UCSD-AML1 (cell line): Measurements from ENCODE around the gene HLA-G.
"Not testable (repeated sequence)": the region's sequence is repeated elsewhere in the genome, so short reads cannot be mapped to it uniquely, and the experiment has no call there.

Experiments
- DNase-seq: peaks from one replicate; lab custom pipeline; 2025; ENCODE audit not compliant: unreplicated experiment; lab: John Stamatoyannopoulos, UW

The HLA-G gene

DNA sequence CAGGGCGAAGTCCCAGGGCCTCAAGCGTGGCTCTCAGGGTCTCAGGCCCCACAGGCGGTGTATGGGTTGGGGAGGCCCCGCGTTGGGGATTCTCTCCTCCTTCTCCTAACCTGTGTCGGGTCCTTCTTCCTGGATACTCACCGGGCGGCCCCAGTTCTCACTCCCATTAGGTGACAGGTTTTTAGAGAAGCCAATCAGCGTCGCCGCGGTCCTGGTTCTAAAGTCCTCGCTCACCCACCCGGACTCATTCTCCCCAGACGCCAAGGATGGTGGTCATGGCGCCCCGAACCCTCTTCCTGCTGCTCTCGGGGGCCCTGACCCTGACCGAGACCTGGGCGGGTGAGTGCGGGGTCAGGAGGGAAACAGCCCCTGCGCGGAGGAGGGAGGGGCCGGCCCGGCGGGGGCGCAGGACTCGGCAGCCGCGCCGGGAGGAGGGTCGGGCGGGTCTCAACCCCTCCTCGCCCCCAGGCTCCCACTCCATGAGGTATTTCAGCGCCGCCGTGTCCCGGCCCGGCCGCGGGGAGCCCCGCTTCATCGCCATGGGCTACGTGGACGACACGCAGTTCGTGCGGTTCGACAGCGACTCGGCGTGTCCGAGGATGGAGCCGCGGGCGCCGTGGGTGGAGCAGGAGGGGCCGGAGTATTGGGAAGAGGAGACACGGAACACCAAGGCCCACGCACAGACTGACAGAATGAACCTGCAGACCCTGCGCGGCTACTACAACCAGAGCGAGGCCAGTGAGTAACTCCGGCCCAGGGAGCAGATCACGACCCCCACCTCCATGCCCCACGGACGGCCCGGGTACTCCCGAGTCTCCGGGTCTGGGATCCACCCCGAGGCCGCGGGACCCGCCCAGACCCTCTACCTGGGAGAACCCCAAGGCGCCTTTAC is at the start of gene HLA-G:
Gene HLA-G, plus strand, starts transcription at position 247 of the 892 bp plus-strand sequence. Its CDS starts 20 bp downstream, at position 267.
- no peak for DNase-seq

DNA sequence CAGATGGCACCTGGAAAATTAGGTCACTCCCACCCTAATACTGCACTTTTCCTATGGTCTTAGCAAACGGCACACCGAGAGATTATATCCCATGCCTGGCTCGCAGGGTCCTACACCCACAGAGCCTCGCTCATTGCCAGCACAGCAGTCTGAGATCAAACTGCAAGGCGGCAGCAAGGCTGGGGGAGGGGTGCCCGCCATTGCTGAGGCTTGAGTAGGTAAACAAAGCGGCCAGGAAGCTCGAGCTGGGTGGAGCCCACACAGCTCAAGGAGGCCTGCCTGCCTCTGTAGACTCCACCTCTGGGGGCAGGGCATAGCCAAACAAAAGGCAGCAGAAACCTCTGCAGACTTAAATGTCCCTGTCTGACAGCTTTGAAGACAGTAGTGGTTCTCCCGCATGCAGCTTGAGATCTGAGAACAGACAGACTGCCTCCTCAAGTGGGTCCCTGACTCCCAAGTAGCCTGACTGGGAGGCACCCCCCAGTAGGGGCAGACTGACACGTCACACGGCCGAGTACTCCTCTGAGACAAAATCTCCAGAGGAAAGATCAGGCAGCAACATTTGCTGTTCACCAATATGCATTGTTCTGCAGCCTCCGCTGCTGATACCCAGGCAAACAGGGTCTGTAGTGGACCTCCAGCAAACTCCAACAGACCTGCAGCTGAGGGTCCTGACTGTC is 47.5 kb upstream of the HLA-G start:
- not testable (repeated sequence) for DNase-seq

DNA sequence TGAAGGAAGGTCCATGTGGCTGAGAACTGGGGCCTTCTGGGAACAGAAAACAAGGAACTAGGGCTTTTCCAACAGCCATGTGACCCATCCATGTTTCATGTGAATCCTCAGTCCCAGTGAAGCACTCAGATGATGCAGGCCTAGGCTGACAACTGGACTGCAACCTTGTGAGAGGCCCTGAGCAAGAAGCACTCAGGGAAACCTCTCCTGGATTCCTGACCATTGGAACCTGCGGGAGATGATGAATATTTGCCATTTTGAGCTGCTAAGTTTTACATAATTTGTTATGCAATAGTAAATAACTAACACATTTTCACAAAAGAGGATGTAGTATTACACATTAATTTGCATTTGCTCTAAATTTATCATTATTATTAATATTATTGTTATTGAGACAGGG is 38.4 kb upstream of the HLA-G start:
- DNase-seq, result no peak

DNA sequence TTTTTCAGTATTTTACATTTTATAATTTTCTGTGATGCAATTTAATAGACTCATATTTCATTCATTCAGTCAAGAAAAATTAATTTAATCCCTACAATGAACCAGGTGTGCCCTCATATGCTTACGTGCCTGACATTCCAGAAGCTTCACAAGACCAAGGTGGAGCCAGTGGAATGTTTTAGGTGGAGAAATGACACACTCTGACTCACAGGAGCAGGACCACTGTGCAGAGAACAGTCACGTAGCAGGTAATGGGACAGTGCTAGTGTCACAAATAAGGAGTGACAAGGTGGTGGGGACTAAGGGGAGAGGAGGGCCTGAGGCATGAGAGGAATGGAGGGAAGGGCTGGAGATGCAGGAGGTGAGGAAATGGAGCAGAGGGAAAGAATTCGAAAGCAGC is 37.0 kb upstream of the HLA-G start:
- DNase-seq, result no peak

DNA sequence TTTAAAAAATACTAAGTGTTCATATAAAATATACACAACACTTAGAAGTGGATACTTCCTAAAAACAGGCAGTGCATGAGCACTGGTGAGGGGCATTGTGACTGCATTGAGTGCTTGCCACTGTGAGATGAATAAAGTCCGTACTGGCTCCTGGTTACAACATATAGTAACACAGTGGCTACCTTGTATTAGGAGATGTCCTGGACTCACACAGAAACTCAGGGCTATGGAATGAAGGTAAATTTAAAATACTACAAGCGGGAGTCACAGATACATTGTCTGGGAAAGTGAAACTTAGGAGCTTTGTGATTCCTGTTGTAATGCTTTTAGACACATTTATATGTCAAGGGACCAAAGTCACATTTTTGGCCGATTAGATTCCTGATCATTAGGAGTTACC is 36.5 kb upstream of the HLA-G start:
- no peak for DNase-seq

DNA sequence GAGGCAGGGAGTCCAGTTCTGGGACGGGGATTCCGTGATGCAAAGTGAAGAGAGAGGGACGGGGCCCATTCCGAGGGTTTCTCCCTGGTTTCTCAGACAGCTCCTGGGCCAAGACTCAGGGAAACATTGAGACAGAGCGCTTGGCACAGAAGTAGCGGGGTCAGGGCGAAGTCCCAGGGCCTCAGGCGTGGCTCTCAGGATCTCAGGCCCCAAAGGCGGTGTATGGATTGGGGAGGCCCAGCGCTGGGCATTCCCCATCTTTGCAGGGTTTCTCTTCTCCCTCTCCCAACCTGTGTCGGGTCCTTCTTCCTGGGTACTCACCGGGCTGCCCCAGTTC is 35.9 kb upstream of the HLA-G start:
- DNase-seq, result no peak

DNA sequence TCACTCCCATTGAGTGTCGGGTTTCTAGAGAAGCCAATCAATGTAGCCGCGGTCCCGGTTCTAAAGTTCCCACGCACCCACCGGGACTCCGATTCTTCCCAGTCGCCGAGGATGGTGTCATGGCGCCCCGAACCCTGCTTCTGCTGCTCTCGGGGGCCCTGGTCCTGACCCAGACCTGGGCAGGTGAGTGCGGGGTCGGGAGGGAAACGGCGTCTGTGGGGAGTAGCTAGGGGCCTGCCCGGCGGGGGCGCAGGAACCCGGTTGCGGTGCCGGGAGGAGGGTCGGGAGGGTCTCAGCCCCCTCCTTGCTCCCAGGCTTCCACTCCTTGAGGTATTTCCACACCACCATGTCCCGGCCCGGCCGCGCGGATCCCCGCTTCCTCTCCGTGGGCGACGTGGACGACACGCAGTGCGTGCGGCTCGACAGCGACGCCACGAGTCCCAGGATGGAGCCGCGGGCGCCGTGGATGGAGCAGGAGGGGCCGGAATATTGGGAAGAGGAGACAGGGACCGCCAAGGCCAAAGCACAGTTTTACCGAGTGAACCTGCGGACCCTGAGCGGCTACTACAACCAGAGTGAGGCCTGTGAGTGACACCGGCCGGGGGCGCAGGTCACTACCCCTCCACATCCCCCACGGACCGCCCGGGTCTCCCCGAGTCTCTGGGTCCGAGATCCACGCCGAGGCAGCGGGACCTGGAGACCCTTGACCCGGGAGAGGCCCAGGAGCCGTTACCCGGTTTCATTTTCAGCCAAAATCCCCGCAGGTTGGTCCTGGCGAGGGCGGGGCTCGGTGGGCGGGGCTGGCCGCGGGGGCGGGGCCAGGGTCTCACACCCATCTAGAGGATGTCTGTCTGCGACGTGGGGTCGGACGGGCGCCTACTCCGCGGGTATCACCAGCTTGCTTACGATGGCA is 35.2 kb upstream of the HLA-G start:
- no peak for DNase-seq

DNA sequence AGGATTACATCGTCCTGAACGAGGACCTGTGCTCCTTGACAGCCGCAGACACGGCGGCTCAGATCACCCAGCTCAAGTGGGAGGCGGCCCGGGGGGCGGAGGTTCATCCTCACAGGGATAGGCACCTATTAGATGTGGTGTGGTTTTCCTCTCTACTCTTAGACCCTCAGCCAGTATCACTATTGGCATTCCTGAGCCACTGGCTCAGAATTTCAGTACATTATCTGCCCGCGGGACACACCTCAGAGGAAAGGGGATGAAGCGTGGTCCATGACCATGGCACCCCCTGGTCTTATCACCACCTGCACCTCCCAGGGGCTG is 34.6 kb upstream of the HLA-G start:
- no peak for DNase-seq

DNA sequence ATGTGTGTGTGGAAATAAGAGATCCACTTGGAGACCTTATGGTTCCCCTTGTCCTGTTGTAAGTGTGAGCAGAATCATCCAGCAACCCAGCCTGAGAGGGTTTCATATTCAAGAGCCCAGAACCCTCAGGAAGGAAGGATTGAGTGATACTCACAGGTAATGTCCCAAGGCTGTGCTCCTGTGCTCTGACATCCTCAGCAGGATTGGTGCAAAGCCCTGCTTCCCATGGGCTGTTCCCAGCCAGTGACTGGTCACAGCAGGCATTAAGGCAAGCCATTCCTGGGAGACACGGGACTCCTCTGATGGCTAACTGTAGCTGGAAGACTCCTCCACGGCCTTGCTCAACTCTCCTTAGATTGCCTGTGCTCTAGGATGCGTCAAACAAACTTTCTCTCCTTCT is 33.8 kb upstream of the HLA-G start:
- DNase-seq, result no peak

DNA sequence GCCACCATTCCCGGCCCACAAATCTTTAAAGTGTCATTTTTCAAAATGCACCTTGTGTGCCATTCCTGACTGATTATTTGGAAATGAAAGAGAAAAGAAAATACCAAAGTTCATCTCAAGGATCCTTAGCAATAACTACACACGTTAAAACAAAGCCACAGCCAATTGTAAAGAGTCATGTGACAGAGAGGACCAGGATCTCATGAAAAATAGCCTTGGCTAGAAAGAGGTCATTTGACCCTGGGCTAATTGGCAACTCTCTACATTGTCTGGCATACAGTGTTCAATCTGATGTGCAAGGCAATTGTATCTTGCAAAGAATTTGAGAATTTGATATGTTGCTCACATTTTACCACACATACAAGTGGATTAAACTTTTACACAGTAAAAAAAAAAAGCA is 31.6 kb upstream of the HLA-G start:
- no peak for DNase-seq

DNA sequence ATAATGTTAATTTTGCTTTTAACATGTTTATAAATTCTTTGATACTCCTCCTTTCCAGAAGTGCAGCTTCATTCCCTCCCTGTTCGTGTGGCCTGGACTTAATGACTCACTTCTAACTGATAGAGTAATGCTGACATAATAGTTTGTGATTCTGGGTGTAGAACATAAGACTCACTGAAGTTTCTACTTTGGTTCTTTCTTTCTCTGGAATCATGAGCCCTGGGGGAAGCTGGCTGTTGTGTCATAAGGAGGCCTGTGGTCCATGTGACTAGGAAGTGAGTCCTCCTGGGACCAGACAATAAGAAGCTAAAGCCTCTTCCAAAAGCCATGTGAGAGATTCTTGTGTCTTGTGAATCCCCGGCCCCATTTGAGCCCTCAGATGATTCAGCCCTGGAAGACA is 30.5 kb upstream of the HLA-G start:
- DNase-seq, result no peak

DNA sequence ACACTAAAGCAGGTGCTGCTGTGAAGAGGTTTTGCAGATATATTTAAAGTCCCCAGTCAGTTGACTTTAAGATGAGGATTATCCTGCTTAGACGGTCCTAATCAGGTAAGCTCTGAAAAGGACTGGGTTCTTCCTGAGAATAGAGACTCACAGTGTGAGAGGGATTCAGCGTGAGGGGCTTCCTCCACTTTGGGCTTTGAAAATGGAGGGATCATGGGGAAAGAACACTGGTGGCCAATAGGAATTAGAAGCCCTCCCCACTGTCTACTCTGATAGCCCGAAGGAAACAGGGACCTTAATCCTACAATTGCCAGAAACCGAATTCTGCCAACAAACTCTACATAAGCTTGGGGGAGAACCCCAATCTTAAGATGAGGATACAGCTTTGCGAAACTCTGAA is 29.7 kb upstream of the HLA-G start:
- no peak for DNase-seq

DNA sequence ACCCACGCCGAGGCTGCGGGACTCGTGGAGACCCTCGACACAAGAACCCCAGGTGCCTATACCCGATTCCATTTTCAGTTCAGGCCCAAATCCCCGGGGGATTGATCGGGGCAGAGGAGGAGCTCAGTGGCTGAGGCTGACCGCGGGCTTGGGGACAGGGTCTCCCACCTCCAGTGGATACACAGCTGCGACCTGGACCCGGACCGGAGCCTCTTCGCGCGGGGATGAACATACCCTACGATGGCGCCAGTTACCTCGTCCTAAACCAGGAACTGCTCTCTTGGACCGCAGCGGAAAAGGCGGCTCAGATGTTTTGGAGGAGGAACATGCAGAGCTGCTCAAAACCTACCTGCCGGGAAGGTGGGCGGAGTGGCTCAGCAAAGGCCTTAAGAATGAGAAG is 27.4 kb upstream of the HLA-G start:
- DNase-seq, result no peak

DNA sequence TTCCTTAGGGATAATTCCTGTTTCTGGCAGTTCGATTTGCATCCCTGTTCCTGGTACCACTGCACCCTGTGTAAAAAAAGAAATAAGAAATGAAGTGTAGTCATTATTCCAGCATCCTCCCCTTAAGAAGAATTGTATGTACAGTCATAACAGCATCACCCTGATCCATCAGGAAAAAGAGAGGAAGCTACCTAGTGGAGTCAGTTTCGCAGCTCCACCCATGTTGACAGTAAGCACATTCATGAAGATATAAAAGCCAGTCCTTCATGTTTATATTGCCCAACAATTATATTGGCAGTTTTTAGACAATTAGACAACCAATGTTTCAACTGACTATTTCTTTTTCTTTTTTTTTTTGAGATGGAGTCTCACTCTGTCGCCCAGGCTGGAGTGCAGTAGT is 21.2 kb upstream of the HLA-G start:
- no peak for DNase-seq

DNA sequence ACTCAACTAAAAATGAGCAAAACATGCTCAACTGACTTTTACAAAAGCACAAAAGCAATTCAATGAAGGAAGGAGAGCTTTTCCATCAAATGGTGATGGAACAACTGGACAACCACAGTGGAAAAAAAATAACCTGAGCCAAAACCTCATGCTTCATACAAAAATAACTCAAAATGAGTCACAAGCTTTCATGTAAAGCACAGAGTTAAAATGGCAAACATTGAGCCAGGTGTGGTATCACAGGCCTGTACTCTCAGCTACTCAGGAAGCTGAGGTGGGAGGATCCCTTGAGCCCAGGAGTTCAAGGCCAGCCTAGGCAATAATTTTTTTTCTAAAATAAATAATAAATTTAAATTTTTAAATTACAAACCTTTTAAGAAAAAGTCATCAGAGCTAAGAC is 18.4 kb upstream of the HLA-G start:
- no peak for DNase-seq

DNA sequence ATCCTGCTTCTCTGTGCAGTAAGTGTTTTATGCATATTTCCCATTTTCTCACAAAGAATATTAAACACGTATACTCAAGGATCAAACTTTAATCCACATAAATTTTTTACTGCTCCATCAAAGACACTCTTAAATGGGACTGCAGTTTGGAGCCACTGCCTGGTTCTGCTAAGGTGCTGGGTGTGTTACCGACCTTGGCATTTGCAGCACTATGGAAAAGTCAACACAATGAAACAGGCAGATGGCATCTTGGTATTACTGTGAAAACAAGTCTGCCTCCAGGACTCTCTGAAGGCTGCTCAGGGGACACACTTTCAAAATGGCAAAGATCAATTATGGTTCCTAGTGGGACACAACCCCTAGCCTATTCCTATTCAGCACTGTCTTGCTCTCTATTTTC is 17.3 kb upstream of the HLA-G start:
- DNase-seq, result no peak

DNA sequence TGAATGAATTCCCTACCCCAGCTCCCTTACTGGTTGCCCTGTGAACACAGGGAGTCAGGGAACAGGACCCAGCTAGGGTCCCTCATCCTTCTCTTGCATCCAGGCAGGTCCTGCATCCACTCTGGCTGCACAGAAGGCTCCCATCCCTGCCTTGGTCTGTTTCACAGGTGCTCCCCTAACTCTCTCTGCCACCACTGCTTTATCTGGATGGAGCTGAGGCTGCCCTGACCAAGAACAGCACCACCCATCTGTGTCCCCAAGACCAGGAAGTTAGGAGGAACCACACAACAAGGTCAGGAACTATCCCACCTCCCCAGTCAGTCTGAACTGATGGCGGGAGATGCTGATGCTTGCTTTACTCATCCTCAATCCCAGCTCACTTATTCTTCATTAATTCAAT is 16.2 kb upstream of the HLA-G start:
- DNase-seq, result no peak

DNA sequence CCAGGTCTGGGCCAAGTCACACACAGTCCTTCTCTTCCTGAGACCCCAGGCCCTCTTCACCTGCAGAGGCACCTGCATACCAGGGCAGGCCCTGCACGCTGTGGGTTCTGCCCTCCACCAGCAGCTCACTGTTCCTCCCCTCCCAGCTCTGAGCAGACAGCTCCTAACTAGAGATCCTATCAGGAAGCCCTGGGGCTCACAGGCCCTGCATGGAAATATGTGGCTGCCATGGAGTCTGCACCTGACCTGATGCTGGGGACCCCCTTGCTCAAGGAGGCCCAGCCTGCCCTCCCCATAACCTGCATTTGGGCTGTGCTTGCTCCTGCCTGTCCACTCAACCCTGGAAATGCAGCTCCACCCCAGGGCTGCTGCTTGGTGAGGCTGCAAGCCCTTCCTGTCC is 14.6 kb upstream of the HLA-G start:
- no peak for DNase-seq

DNA sequence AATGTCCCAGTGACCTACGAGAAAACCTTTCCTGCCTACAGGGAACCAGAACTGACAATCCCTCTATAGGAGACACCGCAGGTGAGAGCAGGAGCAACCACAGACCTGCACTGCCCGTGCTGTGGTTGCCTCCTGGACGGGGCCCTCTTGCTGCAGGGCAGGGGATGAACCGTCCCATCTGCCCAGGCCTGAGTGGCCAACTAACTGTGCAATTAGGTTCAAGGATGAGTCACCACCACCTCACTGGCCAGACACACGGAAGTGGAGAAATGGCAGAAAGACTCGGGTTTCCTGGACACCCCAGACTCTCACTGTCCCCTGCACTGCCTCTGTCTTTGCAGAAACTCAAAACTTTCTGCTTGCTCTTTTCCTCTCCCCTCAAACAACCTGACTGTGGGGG is 13.8 kb upstream of the HLA-G start:
- DNase-seq, result no peak

DNA sequence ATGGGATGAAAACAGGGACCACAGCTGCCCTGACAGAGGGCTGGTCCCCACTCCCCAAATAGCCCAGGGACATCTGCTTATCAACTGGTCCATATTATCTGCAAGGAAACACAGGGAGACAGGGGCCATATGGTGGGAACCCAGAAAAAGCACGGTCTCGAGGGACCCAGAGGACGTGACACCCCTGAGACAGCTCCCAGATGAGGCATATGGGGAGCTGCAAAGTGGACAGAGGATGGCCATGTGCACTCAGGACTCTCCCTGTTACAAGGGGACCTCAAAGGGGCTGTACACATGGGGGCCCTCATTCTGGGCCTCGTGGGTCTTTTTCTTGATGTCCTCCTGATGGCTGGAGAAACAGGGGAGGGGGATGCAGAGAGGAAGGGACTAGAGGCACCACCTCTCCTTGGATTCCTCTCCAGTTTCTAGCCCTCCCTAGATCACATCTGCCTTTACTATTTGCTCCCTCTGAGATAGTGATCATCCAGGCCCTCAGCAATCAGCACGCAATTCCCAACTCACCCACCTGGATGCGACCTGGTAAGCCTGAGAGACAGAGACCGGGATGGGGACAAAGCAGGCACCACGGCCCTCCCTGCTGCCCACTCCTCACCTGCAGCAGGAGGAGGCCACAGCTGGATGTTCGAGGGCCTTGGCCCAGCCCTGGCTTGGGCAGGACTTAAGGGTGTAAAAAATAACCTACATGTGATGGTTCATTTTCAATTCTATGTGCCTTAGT is 13.1 kb upstream of the HLA-G start:
- DNase-seq, result no peak

DNA sequence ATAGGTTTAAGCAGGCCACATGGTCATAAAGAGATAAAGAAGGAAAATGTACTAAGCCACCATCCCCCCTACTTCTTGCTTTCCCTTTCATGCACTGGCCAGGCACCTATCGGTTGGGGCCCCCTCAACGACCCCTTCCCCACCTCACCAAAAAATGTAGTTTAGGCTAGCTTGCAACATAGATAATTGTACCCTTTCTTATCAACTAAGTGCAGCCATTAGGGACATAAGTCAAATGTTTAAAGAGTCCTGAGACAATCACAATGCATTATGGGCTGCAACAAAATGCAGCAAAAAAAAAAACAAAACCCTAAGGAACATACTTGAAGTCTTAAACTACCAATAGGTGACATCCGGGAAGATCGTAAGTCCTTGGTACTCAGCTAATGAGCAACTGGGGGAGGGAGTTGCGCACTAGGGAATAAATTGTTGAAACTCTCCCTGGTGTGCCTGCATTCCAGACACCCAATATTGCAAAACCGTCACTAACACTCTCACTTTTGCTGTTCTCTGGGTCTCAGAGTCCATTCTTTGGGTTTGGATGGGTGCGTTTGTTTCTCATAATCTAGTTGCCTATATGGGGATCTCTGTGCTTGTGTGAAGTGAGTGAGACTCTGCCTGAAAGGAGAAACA is 12.4 kb upstream of the HLA-G start:
- no peak for DNase-seq
